Stimulated activated CD4-positive, alpha-beta T cell treated with anti-CD3 and anti-CD28 coated beads, Interleukin-12 subunit alpha, Interleukin-12 subunit beta, amount 100 ng/mL, for 24 hours (primary cell): ENCODE measurements around the gene CCND1.

Experiments
- DNase-seq, 2 experiments: peaks; one replicate each; pipeline ENCODE4 v3.0.0-alpha.2; 2020; ENCODE audit warnings: low read depth in 2 of 2

The CCND1 gene

GRCh38 chr11:69652999-69653398 is 12.0 kb downstream of the CCND1 start:
- no peak for DNase-seq

- DNase-seq, result no peak
Observed at GRCh38 chr11:69653406-69653960, 12.5 kb downstream of the CCND1 start.

- DNase-seq, result no peak
Observed at GRCh38 chr11:69654001-69654659, 13.2 kb downstream of the CCND1 start.

- no peak for DNase-seq
Observed at GRCh38 chr11:69654660-69655478, 13.9 kb downstream of the CCND1 start.

GRCh38 chr11:69655479-69656428 is 14.8 kb downstream of the CCND1 start:
- DNase-seq, result no peak

- no peak for DNase-seq
Observed at GRCh38 chr11:69656536-69657455, 15.8 kb downstream of the CCND1 start.

- DNase-seq, result no peak
Observed at GRCh38 chr11:69657456-69657910, 16.5 kb downstream of the CCND1 start.

GRCh38 chr11:69657911-69658625 is 17.1 kb downstream of the CCND1 start:
- no peak for DNase-seq

GRCh38 chr11:69658626-69659450 is 17.9 kb downstream of the CCND1 start:
- no peak for DNase-seq

- DNase-seq, result no peak
Observed at GRCh38 chr11:69659591-69659990, 18.6 kb downstream of the CCND1 start.

GRCh38 chr11:69660001-69660500 is 19.1 kb downstream of the CCND1 start:
- DNase-seq, result no peak

- DNase-seq, result no peak
Observed at GRCh38 chr11:69661413-69661715, 20.4 kb downstream of the CCND1 start.

- DNase-seq, result no peak
Observed at GRCh38 chr11:69662021-69662698, 21.2 kb downstream of the CCND1 start.

- no peak for DNase-seq
Observed at GRCh38 chr11:69662806-69663205, 21.9 kb downstream of the CCND1 start.

- DNase-seq, result no peak
Observed at GRCh38 chr11:69663326-69663725, 22.4 kb downstream of the CCND1 start.

- DNase-seq, result no peak
Observed at GRCh38 chr11:69664103-69664775, 23.3 kb downstream of the CCND1 start.

GRCh38 chr11:69664901-69665300 is 23.9 kb downstream of the CCND1 start:
- no peak for DNase-seq

- DNase-seq, result no peak
Observed at GRCh38 chr11:69665669-69666068, 24.7 kb downstream of the CCND1 start.
